Suprapubic skin (tissue), 4 donors: ENCODE data around the gene SLC29A3. TPM values are rescaled to one million over a fixed set of nuclear protein-coding genes. Genes with fewer than 3 reads are reported as not detected.

Experiments
- DNase-seq, 2 donors: peaks; one replicate each; pipeline ENCODE4 v3.0.0-alpha.2; 2019; ENCODE audit warnings: low spot score in 2 of 2
- H3K27ac ChIP-seq: fragments of 200-600 bp; sonication (generic); one replicate; pipeline ENCODE4 v1.5.1; 2019
- H3K27me3 ChIP-seq: fragments of 200-600 bp; sonication (generic); one replicate; pipeline ENCODE4 v1.5.1; 2019
- H3K36me3 ChIP-seq: fragments of 200-600 bp; sonication (generic); one replicate; pipeline ENCODE4 v1.5.1; 2019
- H3K4me1 ChIP-seq: fragments of 200-600 bp; sonication (generic); one replicate; pipeline ENCODE4 v1.5.1; 2019
- H3K4me3 ChIP-seq: fragments of 200-600 bp; sonication (generic); one replicate; pipeline ENCODE4 v1.5.1; 2019; ENCODE audit warnings: mild to moderate bottlenecking
- H3K9me3 ChIP-seq: fragments of 200-600 bp; sonication (generic); one replicate; pipeline ENCODE4 v1.5.1; 2019
- EP300 ChIP-seq: sonication (generic); formaldehyde crosslinking; IDR thresholded peaks from one replicate; pipeline ENCODE4 v1.6.1; 2017; ENCODE audit warnings: antibody characterized with exemption
- POLR2A ChIP-seq, 2 donors: fragments of 450-650 bp; IDR thresholded peaks; one replicate each; pipeline ENCODE4 v1.6.1; 2017; ENCODE audit warnings: antibody characterized with exemption in 2 of 2, mild to moderate bottlenecking in 2 of 2, moderate library complexity in 2 of 2
- POLR2AphosphoS5 ChIP-seq, 3 donors: sonication (generic); formaldehyde crosslinking; IDR thresholded peaks; one replicate each; pipeline ENCODE4 v1.6.1; 2017; ENCODE audit warnings: antibody characterized with exemption in 3 of 3
- WGBS: methylation state at CpG from one replicate; pipeline ENCODE4 v1.1.5; 2018; 5-methylcytosine and 5-hydroxymethylcytosine counted together
- total RNA-seq, 4 donors: library from RNA; depleted of rRNA; stranded (reverse); fragments of >200 nt; gene quantifications; one replicate each; pipeline ENCODE4 v1.1.0, GENCODE V29; 2016
- TF ChIP-seq, protein P1 (sequence below), 2 donors: fragments of 200-600 bp in 1 of 2; fragments of 450-650 bp in 1 of 2; sonication (generic) in 1 of 2; IDR thresholded peaks; one replicate each; pipeline ENCODE4 v1.5.1; 2016 to 2019; ENCODE audit warnings: antibody characterized with exemption in 2 of 2, mild to moderate bottlenecking in 1 of 2, moderate library complexity in 1 of 2

The SLC29A3 gene
- total RNA-seq, 4 donors from 2014 or later: 1.3 to 2.8 (median 2.2) TPM

- Histone ChIP-seq H3K36me3 (peaks cover 3% of the 10 kb centered on the region), H3K27me3 (no peaks in the 10 kb centered on the region), H3K4me3 (no peak overlapping the region), H3K9me3 (no peaks in the 10 kb centered on the region), H3K4me1 (no peaks in the 10 kb centered on the region), H3K27ac (no peak overlapping the region)
- no peak for DNase-seq
- WGBS: 95% methylated on average over 8 of the region's 8 CpGs
- TF ChIP-seq, protein P1, sequence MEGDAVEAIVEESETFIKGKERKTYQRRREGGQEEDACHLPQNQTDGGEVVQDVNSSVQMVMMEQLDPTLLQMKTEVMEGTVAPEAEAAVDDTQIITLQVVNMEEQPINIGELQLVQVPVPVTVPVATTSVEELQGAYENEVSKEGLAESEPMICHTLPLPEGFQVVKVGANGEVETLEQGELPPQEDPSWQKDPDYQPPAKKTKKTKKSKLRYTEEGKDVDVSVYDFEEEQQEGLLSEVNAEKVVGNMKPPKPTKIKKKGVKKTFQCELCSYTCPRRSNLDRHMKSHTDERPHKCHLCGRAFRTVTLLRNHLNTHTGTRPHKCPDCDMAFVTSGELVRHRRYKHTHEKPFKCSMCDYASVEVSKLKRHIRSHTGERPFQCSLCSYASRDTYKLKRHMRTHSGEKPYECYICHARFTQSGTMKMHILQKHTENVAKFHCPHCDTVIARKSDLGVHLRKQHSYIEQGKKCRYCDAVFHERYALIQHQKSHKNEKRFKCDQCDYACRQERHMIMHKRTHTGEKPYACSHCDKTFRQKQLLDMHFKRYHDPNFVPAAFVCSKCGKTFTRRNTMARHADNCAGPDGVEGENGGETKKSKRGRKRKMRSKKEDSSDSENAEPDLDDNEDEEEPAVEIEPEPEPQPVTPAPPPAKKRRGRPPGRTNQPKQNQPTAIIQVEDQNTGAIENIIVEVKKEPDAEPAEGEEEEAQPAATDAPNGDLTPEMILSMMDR (IDR thresholded peaks at IDR 0.05): no peak
- TF ChIP-seq POLR2AphosphoS5 (IDR thresholded peaks at IDR 0.05): no peak
- TF ChIP-seq EP300: no peak
- no peak for TF ChIP-seq POLR2A (IDR thresholded peaks at IDR 0.05)
Measured at GRCh38 chr10:71281646-71282322, 37.3 kb upstream of the SLC29A3 start.

GRCh38 chr10:71282323-71282680 is 36.8 kb upstream of the SLC29A3 start:
- Histone ChIP-seq H3K4me1 (no peaks in the 10 kb centered on the region), H3K27ac (no peak overlapping the region), H3K27me3 (no peaks in the 10 kb centered on the region), H3K9me3 (no peaks in the 10 kb centered on the region), H3K4me3 (no peak overlapping the region), H3K36me3 (peaks cover 6% of the 10 kb centered on the region)
- TF ChIP-seq EP300 (no peak), POLR2AphosphoS5 (IDR thresholded peaks at IDR 0.05) (no peak), POLR2A (IDR thresholded peaks at IDR 0.05) (no peak)
- TF ChIP-seq, protein P1 (IDR thresholded peaks at IDR 0.05): no peak
- no peak for DNase-seq
- 100% methylated on average over 2 of the region's 2 CpGs for WGBS

DNA sequence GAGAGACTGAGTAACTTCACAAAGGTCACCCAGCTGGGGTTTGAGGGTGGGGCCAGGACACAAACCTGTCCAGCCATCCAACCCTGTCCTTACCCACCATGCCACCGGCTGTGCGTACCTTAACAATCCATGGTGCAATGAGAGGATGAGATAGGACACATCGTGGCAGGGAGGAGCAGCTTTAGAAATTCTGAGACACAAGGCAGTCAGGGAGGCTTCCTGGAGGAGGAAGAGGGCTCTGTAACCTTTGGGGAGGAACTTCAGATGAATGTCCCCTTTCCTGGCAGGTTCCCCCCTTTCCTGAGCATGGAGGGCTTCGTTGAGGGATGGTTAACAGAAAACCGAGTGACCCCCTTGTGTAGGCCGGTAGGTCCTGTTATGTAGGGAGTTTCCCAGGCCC is 35.6 kb upstream of the SLC29A3 start:
- Histone ChIP-seq H3K27ac (no peak overlapping the region), H3K4me1 (no peaks in the 10 kb centered on the region), H3K9me3 (no peaks in the 10 kb centered on the region), H3K27me3 (no peaks in the 10 kb centered on the region), H3K36me3 (peaks cover 7% of the 10 kb centered on the region), H3K4me3 (no peak overlapping the region)
- DNase-seq: no peak
- 96% methylated on average over 3 of the region's 6 CpGs for WGBS
- TF ChIP-seq, protein P1 (IDR thresholded peaks at IDR 0.05): no peak
- TF ChIP-seq POLR2AphosphoS5 (IDR thresholded peaks at IDR 0.05) (no peak), EP300 (no peak), POLR2A (IDR thresholded peaks at IDR 0.05) (no peak)

DNA sequence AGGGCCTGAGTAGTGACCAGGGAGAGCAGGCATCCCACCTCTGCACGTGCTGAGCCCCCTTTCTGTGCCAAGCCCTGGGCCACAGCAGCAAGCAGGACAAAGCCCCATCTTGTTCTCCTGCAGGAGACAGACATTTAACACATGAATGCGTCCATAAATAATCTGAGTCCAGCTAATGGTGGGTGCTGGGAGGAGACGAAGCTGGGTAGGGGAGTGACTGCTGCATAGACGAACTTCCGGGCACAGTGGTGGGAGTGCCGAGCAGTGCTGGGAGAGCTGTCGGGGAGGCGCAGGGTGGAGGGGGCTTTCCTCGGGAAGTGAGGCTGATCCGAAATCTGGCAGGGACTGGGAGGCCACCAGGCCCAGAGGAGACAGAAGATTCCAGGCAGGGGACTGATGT is 35.2 kb upstream of the SLC29A3 start:
- Histone ChIP-seq H3K27me3 (no peaks in the 10 kb centered on the region), H3K4me1 (no peaks in the 10 kb centered on the region), H3K27ac (no peak overlapping the region), H3K36me3 (peaks cover 10% of the 10 kb centered on the region), H3K4me3 (no peak overlapping the region), H3K9me3 (no peaks in the 10 kb centered on the region)
- 90% methylated on average over 9 of the region's 10 CpGs for WGBS
- DNase-seq: no peak
- TF ChIP-seq POLR2A (IDR thresholded peaks at IDR 0.05) (no peak), POLR2AphosphoS5 (IDR thresholded peaks at IDR 0.05) (no peak), EP300 (no peak)
- TF ChIP-seq, protein P1 (IDR thresholded peaks at IDR 0.05): no peak

GRCh38 chr10:71284544-71285179 is 34.4 kb upstream of the SLC29A3 start:
- 85% methylated on average over 19 of the region's 19 CpGs for WGBS
- TF ChIP-seq, protein P1 (IDR thresholded peaks at IDR 0.05): no peak
- DNase-seq: no peak
- Histone ChIP-seq H3K9me3 (no peaks in the 10 kb centered on the region), H3K36me3 (peaks cover 10% of the 10 kb centered on the region), H3K27me3 (no peaks in the 10 kb centered on the region), H3K4me1 (no peaks in the 10 kb centered on the region), H3K4me3 (no peak overlapping the region), H3K27ac (no peak overlapping the region)
